A673 (cell line): ENCODE results near the gene SYT14. TPM values are rescaled to one million over a fixed set of nuclear protein-coding genes. Genes with fewer than 3 reads are reported as not detected.

Experiments used
- BruUV-seq: library from RNA; stranded (reverse); fragments of 400-500 nt; replicated peaks from 2 replicates; lab custom pipeline; 2021; lab: Mats Ljungman, UMichigan
- CTCF ChIA-PET: fragments of 300-600 bp; sonication (Branson Sonifier 250); formaldehyde crosslinking; loops from one replicate; lab custom pipeline; 2022; ENCODE audit warnings: antibody characterized with exemption; lab: Charles Lee
- POLR2A ChIA-PET: fragments of 300-600 bp; sonication (Branson Sonifier 250); formaldehyde crosslinking; loops from one replicate; lab custom pipeline; 2022; ENCODE audit warnings: antibody characterized with exemption; ENCODE audit not compliant: low non-redundant PET; lab: Charles Lee
- DNase-seq: peaks from one replicate; pipeline ENCODE4 v3.0.0-alpha.2; 2015; ENCODE audit warnings: low spot score
- H3K27ac ChIP-seq: fragments of 200-600 bp; sonication (generic); 2 replicates; pipeline ENCODE4 v1.5.1; 2016; ENCODE audit warnings: mixed run types, low read depth, mild to moderate bottlenecking, mixed read lengths, antibody characterized with exemption, low read length; ENCODE audit not compliant: poor library complexity, severe bottlenecking
- H3K27me3 ChIP-seq: fragments of 200-600 bp; sonication (generic); replicated peaks from 2 replicates; pipeline ENCODE4 v1.6.1; 2017; ENCODE audit warnings: mixed run types, low read depth, mild to moderate bottlenecking, mixed read lengths, antibody characterized with exemption, low read length; ENCODE audit not compliant: insufficient read depth, poor library complexity
- H3K36me3 ChIP-seq: fragments of 200-600 bp; sonication (generic); 2 replicates; pipeline ENCODE4 v1.6.1; 2016; ENCODE audit warnings: mixed run types, mild to moderate bottlenecking, mixed read lengths, antibody characterized with exemption, low read length; ENCODE audit not compliant: insufficient read depth, poor library complexity, severe bottlenecking
- H3K4me1 ChIP-seq: fragments of 200-600 bp; sonication (generic); 2 replicates; pipeline ENCODE4 v1.6.1; 2017; ENCODE audit warnings: mixed run types, mild to moderate bottlenecking, mixed read lengths, antibody characterized with exemption, low read length; ENCODE audit not compliant: insufficient read depth, poor library complexity, severe bottlenecking
- H3K4me3 ChIP-seq: fragments of 200-600 bp; sonication (generic); 2 replicates; pipeline ENCODE4 v1.5.1; 2016; ENCODE audit warnings: low read depth, mixed run types, mild to moderate bottlenecking, mixed read lengths, low read length; ENCODE audit not compliant: poor library complexity, severe bottlenecking
- H3K9me3 ChIP-seq: fragments of 200-600 bp; sonication (generic); 2 replicates; pipeline ENCODE4 v1.6.1; 2016; ENCODE audit warnings: mixed run types, low read depth, mild to moderate bottlenecking, mixed read lengths, antibody characterized with exemption, low read length; ENCODE audit not compliant: poor library complexity, severe bottlenecking
- EZH2 ChIP-seq: fragments of 200-600 bp; sonication (generic); IDR thresholded peaks from 2 replicates; pipeline ENCODE4 v1.6.1; 2017; ENCODE audit warnings: borderline replicate concordance, low read depth, mild to moderate bottlenecking, mixed read lengths, antibody characterized with exemption, low read length; ENCODE audit not compliant: poor library complexity, severe bottlenecking
- intact Hi-C: fragments of 100-400 bp; cut with micrococcal nuclease; formaldehyde crosslinking; loops from one replicate; pipeline ENCODE4 v1.10.0; 2022; ENCODE audit not compliant: unreplicated experiment
- total RNA-seq: library from RNA; stranded (reverse); gene quantifications from 2 replicates; pipeline ENCODE4 v1.2.3, GENCODE V29; 2021
- TF ChIP-seq, protein P1 (sequence below): fragments of 300-800, 200-600 bp; sonication (generic); conservative IDR thresholded peaks from 2 replicates; pipeline ENCODE4 v1.5.1; 2017; ENCODE audit warnings: low read depth, mild to moderate bottlenecking, antibody characterized with exemption, low read length, moderate library complexity, mixed read lengths

Gene SYT14
- total RNA-seq, 1 experiment from 2014 or later, result 22.4 TPM

DNA sequence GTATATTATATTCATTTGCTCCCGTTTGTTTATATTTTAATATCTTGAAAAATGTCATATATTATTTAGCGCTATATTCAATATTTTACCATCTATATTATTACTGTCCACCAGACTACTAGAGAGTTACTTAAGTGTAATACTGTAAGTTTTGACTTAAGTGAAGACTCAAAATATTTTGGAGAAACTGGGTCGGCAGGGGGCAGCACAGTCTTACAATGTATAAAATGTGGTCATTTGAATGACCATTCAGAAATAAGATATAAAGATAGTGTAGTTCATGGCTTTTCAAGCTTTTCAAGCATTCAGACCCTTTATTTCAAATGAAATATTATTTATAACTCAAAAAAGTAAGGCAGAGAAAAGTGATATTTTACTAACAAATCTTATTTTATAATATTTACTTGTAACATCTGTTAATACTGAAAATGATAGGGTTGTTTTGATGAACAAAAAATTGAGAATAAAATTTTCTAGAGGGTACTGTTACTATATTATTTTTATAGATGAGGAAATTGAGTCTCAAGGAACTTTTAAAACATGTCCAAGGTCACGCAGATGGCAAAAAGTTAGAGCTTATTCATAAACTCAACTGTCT is 205.5 kb downstream of the SYT14 start:
- CTCF ChIA-PET, result interaction anchor here (0.6 kb wide), 1 partner anchor 495 kb away, joined by 4 read pairs; no protein-coding TSS in a partner anchor

DNA sequence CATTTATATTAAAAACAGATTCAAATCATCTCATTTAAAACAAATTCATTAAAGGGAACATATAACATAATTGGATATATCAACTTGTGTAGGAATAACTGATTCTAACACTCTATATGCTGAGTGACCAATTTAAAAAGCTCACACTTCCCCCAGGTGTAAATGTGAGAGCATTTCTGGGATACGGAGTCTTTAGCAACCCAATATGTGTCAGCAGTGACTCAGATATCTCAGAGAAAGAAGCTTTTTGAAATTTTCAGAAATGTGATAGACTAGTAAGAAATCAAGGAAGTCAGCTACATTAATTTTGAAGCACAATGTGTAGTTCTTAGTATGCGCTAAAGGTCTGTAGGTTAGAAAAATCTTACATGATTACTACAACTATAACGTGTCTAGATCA is 206.7 kb downstream of the SYT14 start:
- BruUV-seq, result no TSS peak

More for the DNA sequence above, 205.5 kb downstream of the SYT14 start:
- TF ChIP-seq, protein P1, sequence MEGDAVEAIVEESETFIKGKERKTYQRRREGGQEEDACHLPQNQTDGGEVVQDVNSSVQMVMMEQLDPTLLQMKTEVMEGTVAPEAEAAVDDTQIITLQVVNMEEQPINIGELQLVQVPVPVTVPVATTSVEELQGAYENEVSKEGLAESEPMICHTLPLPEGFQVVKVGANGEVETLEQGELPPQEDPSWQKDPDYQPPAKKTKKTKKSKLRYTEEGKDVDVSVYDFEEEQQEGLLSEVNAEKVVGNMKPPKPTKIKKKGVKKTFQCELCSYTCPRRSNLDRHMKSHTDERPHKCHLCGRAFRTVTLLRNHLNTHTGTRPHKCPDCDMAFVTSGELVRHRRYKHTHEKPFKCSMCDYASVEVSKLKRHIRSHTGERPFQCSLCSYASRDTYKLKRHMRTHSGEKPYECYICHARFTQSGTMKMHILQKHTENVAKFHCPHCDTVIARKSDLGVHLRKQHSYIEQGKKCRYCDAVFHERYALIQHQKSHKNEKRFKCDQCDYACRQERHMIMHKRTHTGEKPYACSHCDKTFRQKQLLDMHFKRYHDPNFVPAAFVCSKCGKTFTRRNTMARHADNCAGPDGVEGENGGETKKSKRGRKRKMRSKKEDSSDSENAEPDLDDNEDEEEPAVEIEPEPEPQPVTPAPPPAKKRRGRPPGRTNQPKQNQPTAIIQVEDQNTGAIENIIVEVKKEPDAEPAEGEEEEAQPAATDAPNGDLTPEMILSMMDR, result peak; percentile 83
- no peak for TF ChIP-seq EZH2
- H3K4me1 ChIP-seq, result no peaks in the 10 kb centered on the region
- peak; percentile 85 for DNase-seq
- no peaks in the 10 kb centered on the region for H3K36me3 ChIP-seq
- H3K27ac ChIP-seq, result no peak overlapping the region
- no peaks in the 10 kb centered on the region for H3K27me3 ChIP-seq
- BruUV-seq, result no TSS peak
- H3K4me3 ChIP-seq, result no peak overlapping the region
- intact Hi-C loops, result loop anchor here (1.0 to 5.0 kb wide), 3 partner anchors 168 to 291 kb away; no protein-coding TSS in a partner anchor
- H3K9me3 ChIP-seq, result no peaks in the 10 kb centered on the region
- POLR2A ChIA-PET, result interaction anchor here (0.5 kb wide), 1 partner anchor 88 kb away, joined by 4 read pairs; no protein-coding TSS in a partner anchor

DNA sequence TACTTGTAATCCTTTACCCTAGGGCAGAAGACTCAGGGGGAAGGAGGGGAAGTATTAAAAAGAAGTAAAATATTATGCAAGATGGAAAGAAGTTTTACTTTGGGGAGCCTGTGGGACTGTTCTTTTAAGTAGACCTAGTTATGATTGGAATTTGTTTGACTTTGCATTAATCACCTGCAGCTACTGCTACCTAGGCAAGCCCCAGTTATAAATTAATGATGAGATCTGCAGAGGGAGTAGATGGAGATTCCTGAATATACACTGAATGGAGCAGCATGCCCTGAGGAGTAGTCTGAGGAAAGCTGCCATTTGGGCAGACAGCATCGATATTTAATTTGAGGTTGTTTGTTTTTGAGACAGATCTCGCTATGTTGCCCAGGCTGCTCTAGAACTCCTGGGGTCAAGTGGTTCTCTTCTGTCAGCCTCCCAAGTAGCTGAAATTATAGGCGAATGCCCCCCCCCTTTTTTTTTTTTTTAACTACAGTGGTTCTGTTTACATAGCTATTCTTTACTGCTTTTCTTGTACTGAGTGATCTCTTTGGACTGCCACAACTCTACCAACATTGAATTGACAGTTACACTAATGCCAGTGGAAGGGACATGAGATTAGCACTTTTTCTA is 213.1 kb downstream of the SYT14 start:
- intact Hi-C loops, result no loop called here
- BruUV-seq, result no TSS peak

More for the DNA sequence above, 206.7 kb downstream of the SYT14 start:
- DNase-seq, result no peak
- H3K27me3 ChIP-seq, result no peaks in the 10 kb centered on the region
- H3K9me3 ChIP-seq, result no peaks in the 10 kb centered on the region
- H3K36me3 ChIP-seq, result no peaks in the 10 kb centered on the region
- ChIA-PET POLR2A (no interaction called here), CTCF (interaction anchor here (0.5 kb wide), 1 partner anchor 15 kb away, joined by 3 read pairs; no protein-coding TSS in a partner anchor)
- H3K4me3 ChIP-seq, result no peak overlapping the region
- no peak overlapping the region for H3K27ac ChIP-seq
- TF ChIP-seq, protein P1, result no peak
- intact Hi-C loops, result loop anchor here (5.0 kb wide), 1 partner anchor 292 kb away; no protein-coding TSS in a partner anchor
- no peaks in the 10 kb centered on the region for H3K4me1 ChIP-seq

More for the DNA sequence above, 213.1 kb downstream of the SYT14 start:
- no peak overlapping the region for H3K4me3 ChIP-seq
- H3K4me1 ChIP-seq, result peaks cover 9% of the 10 kb centered on the region
- ChIA-PET CTCF (no interaction called here), POLR2A (no interaction called here)
- no peaks in the 10 kb centered on the region for H3K27me3 ChIP-seq
- TF ChIP-seq EZH2, result no peak
- TF ChIP-seq, protein P1, result no peak
- no peaks in the 10 kb centered on the region for H3K36me3 ChIP-seq
- no peak overlapping the region for H3K27ac ChIP-seq
- no peaks in the 10 kb centered on the region for H3K9me3 ChIP-seq
- DNase-seq, result no peak
